Right cardiac atrium (tissue), 5 donors: ENCODE results near the gene ITPR1. TPM values are rescaled to one million over a fixed set of nuclear protein-coding genes. Genes with fewer than 3 reads are reported as not detected.

ENCODE experiments used
- ATAC-seq, 2 donors: fragments of 200-7000 bp; cut with Tn5 transposase; one replicate each; pipeline versions ENCODE4 v1.8.0 to v1.9.1; 2020; ENCODE audit warnings: moderate library complexity in 2 of 2, mild to moderate bottlenecking in 1 of 2
- DNase-seq, 3 donors: peaks; one replicate each; pipeline ENCODE4 v3.0.0-alpha.2; 2020
- H3K27ac ChIP-seq: one replicate; pipeline ENCODE4 v1.5.1; 2013; ENCODE audit warnings: mild to moderate bottlenecking, low read length, control low read depth, moderate library complexity
- H3K27me3 ChIP-seq: one replicate; pipeline ENCODE4 v1.6.1; 2013; ENCODE audit not compliant: control insufficient read depth, insufficient read depth
- H3K4me1 ChIP-seq: one replicate; pipeline ENCODE4 v1.6.1; 2013; ENCODE audit warnings: low read length; ENCODE audit not compliant: control insufficient read depth, insufficient read depth
- H3K4me3 ChIP-seq: one replicate; pipeline ENCODE4 v1.5.1; 2013; ENCODE audit warnings: low read length, control low read depth
- H3K9me3 ChIP-seq: one replicate; pipeline ENCODE4 v1.6.1; 2013; ENCODE audit warnings: low read length; ENCODE audit not compliant: control insufficient read depth
- WGBS: extraction: QIAGEN DNeasy Blood & Tissue Kit; methylation state at CpG from one replicate; pipeline ENCODE4 v1.1.7; 2013; 5-methylcytosine and 5-hydroxymethylcytosine counted together
- intact Hi-C, 4 donors: fragments of 100-400 bp; cut with DNase I; formaldehyde crosslinking; loops; one replicate each; pipeline versions ENCODE4 v1.11.0 to v1.14.0; 2022 to 2023
- polyA plus RNA-seq: library from polyadenylated mRNA; stranded (reverse); fragments of 200-250 nt; gene quantifications from one replicate; pipeline ENCODE4 v1.2.3, GENCODE V29; 2013
- total RNA-seq, 4 donors: library from RNA; stranded (reverse); fragmentation: NEBNext Ultra II Directional; extraction: Animal tissue kit (Norgen Biotek cat#: 25700); gene quantifications; one replicate each; pipeline ENCODE4 v1.2.1, GENCODE V29; 2021
- donor health status: healthy with polysubstance abuse.
- donor health status: DM: no; HTN: yes; CAD: no.
- donor health status: DM: no; HTN: no; CAD: no.
- donor health status: DM: no; HTN: yes; CAD: no; lungs with severe emphysema.
- donor health status: DM: yes; HTN: yes; CAD: no.

The ITPR1 gene
- total and polyA plus RNA-seq, 5 donors: 13.9 to 59.0 (median 39.5) TPM

DNA sequence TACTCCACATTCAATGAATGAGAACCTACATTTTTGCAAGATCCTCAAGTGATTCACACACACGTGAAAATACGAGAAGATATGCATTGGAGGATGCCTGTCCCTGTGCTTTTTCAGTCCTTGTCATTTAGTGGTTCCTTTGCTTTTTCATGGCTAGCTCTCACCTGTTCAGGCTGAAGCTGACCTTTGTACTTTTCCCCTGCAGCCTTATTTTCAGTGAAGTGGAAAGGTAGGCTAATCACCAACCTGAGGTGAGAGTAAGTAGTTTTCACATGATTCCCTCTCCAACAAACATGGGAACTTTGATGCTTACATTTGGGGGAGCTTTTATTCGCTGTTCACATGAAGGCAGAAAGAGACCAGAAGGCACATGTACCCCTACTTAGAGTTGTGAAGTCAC lies 8.3 kb downstream of the ITPR1 start:
- H3K4me1 ChIP-seq: no peaks in the 10 kb centered on the region

DNA sequence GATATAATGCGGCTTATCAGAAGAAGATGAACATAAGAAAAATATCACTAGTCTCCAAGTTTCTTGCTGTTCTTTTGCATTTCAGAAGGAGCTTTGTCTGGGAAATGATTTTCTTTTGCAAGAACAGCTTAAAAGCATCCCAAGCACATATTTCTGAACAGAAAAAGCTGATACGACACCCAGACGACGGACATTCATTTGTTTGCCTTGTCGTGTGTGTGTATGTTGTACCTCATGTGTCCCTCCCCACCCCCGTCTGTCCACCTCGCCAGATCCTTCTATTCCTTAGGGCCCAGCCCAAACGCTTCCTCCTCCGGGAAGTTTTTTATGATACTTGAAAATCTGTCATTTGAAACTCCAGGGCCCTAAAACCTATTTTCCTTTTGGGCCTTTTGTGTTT lies 8.8 kb downstream of the ITPR1 start:
- WGBS: 81% methylated on average over 9 of the region's 9 CpGs
- Histone ChIP-seq H3K9me3 (no peaks in the 10 kb centered on the region), H3K4me1 (no peaks in the 10 kb centered on the region), H3K27me3 (no peaks in the 10 kb centered on the region), H3K4me3 (no peak overlapping the region), H3K27ac (no peak overlapping the region)
- intact Hi-C loops: loop anchor here in 1 of 4 donors (10.0 kb wide), 1 partner anchor 123 kb away; no protein-coding TSS in a partner anchor
- ATAC-seq (no peak), DNase-seq (no peak)

More for the DNA sequence above, 8.3 kb downstream of the ITPR1 start:
- ATAC-seq: no peak
- H3K27ac ChIP-seq: no peak overlapping the region
- intact Hi-C loops: loop anchor here in 1 of 4 donors (10.0 kb wide), 1 partner anchor 123 kb away; no protein-coding TSS in a partner anchor
- no peaks in the 10 kb centered on the region for H3K27me3 ChIP-seq
- no peaks in the 10 kb centered on the region for H3K9me3 ChIP-seq
- DNase-seq: no peak
- no peak overlapping the region for H3K4me3 ChIP-seq
- 91% methylated on average over 3 of the region's 3 CpGs for WGBS

DNA sequence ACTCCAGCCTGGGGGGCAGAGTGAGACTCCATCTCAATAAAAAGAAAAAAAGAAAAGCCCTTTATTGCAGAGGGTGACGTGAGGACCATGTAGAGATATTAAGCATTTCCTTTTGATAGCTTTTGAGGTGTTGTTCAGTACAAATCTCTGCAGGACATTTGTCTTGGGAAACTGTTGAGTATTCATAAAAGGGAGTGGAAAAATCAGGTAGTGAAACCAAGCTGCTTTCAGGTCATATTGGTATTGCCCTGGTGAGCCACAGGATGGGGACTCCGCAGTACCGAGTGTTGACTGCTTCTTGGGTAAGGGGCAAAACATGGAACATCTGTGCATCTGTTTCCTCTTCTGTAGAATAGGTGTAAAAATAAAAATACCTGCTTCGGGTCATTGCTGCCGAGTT lies 9.9 kb downstream of the ITPR1 start:
- H3K4me1 ChIP-seq: no peaks in the 10 kb centered on the region
- no peaks in the 10 kb centered on the region for H3K9me3 ChIP-seq
- WGBS: 80% methylated on average over 5 of the region's 5 CpGs
- no peaks in the 10 kb centered on the region for H3K27me3 ChIP-seq
- intact Hi-C loops: loop anchor here in 1 of 4 donors (10.0 kb wide), 1 partner anchor 122 kb away; no protein-coding TSS in a partner anchor
- DNase-seq (no peak), ATAC-seq (no peak)
- no peak overlapping the region for H3K27ac ChIP-seq
- H3K4me3 ChIP-seq: no peak overlapping the region

DNA sequence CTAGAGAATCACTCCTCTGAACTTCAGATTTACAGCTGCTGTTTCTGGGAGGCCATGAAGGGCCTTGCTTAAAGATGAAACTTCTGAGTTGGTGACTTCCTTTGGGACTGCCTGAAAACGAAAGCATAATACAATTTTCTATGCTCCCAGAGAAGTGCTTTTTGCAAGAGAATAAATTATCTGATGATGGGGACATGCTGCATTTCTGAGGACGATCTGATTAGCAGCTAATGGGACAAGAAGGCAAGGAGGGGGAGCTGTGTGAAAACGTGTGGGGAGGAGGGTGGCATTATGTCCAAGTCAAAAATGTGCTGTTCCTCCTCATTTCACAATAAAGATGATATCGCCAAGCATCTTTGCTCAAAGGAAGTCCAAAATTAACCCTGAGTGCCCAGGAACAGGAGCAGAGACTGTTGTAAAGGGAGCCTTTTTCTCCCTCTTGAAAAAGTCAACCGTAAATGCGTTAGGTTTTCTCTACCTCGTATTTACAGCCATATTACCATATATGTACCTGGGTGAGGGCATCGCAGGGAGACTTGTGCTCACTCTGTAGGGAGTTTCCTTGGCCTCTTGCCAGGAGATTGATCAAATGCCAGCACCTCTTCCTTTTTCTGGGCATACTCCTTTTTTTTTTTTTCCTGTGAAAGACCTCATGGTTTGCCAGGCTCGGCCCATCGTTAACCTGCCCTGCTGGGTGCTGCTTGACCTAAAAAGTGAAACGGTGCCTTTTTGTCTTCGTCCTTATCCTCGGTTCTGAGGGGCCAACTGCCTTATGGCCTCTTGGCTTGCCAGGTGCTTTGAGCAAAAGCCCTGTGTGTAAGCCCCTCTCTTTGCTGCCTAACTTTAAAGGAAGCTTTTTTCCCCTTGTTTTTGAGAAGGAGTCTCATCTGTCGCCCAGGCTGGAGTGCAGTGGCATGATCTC lies 11.5 kb downstream of the ITPR1 start:
- Histone ChIP-seq H3K27me3 (no peaks in the 10 kb centered on the region), H3K9me3 (no peaks in the 10 kb centered on the region), H3K4me3 (no peak overlapping the region), H3K4me1 (no peaks in the 10 kb centered on the region), H3K27ac (peak overlapping the region; percentile 31)
- peak; percentile 35 to 55 for ATAC-seq
- peak in 2 of 3 donors; percentile 27 to 47 for DNase-seq
- WGBS: 39% methylated on average over 14 of the region's 14 CpGs
- intact Hi-C loops: loop anchor here in 1 of 4 donors (10.0 kb wide), 1 partner anchor 120 kb away; no protein-coding TSS in a partner anchor

DNA sequence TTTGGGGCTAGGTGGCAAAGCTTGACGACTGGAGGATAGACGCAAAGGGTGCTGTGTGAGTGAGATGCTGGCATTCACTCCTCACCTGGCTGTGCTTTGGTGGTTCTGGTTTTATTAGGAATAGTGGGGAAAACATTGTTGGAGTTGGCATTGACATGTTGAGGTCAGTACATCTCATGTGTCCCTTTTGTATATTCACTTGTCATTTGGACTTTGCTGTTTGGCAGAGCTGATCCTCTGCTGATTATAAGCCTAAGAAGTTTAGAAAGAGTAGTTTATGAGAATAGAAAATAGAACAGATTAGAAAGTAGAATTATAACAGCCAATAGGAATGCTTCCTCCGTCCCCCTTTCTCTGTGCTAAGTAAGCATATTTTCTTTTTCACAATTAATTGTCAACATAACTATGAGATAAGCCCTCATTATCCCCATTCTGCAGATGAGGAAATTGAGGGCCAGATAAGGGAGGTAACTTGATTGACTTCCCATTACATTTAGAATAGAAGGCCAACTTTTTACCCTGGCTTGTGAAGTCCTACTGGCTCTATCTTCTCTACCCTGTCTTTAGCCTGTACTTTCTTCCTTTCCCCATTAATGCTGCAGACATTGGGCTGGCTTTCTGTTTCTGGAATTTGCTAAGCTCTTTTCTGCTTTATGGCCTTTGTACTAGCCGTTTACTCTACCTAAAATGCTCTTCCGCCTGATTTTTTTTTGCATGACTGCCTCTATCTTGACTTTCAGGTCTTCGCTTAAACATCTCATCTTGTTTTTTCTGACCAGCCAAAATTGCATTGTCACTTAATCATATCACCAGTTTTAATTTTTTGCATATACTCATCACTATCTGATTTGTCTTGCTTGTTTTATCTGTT lies 12.8 kb downstream of the ITPR1 start:
- intact Hi-C loops: loop anchor here in 1 of 4 donors (10.0 kb wide), 1 partner anchor 119 kb away; no protein-coding TSS in a partner anchor
- Histone ChIP-seq H3K27ac (no peak overlapping the region), H3K9me3 (no peaks in the 10 kb centered on the region), H3K4me3 (no peak overlapping the region), H3K27me3 (no peaks in the 10 kb centered on the region), H3K4me1 (no peaks in the 10 kb centered on the region)
- DNase-seq (no peak), ATAC-seq (no peak)
- 91% methylated on average over 6 of the region's 6 CpGs for WGBS

DNA sequence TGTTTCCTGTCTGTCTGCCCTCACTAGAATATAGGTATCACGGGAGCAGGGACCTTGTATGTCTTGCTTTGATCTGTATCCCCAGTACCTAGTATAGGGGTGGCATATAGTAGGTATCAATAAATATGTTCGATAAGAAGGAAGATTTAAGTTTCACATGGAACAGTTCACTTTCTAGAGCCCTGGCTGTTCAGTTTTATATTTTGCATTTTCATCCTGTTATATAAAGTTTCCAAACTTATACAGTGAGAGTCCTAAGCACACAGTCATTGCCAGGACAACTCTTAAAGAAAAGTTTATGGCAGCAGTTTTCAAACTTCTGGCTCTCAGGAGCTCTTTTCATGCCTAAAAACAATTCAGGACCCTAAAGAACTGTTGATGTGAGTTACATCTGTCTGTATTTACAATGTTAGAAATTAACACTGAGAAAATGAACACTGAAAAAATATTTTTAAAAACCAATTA lies 13.4 kb downstream of the ITPR1 start:
- intact Hi-C loops: loop anchor here in 1 of 4 donors (10.0 kb wide), 1 partner anchor 118 kb away; no protein-coding TSS in a partner anchor
- Histone ChIP-seq H3K27me3 (no peaks in the 10 kb centered on the region), H3K27ac (no peak overlapping the region), H3K4me3 (no peak overlapping the region), H3K9me3 (no peaks in the 10 kb centered on the region), H3K4me1 (no peaks in the 10 kb centered on the region)
- ATAC-seq (no peak), DNase-seq (no peak)
- WGBS: 85% methylated on average over 2 of the region's 2 CpGs

DNA sequence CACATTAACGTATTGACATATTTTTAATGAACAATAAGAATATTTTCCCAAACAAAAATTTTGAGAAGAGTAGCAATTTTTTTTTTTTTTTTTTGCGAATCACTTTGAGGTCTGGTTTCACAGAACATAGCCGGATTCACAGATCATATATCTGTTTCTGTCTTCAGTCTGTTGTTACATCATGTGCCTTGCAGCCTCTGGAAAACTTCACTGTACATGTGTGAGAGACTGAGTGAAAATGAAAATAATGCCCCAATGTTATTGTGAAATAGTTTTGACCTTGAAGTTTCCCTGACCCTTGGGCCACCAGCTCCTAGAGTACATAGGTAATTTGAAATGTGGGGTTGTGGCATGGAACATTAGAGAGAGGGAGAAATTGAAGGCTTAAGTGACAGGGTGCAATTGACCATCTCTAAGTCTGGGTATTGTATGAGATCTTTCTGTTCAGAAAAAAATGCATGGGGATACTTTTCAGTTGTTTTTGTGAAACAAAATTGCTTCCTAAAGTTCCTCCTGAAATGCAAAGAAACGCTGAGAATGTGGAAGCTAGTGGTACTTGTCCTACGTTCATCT lies 14.0 kb downstream of the ITPR1 start:
- Histone ChIP-seq H3K4me1 (no peaks in the 10 kb centered on the region), H3K27me3 (no peaks in the 10 kb centered on the region), H3K27ac (no peak overlapping the region), H3K4me3 (no peak overlapping the region), H3K9me3 (no peaks in the 10 kb centered on the region)
- DNase-seq (no peak), ATAC-seq (no peak)
- 72% methylated on average over 5 of the region's 5 CpGs for WGBS
- intact Hi-C loops: loop anchor here in 1 of 4 donors (10.0 kb wide), 1 partner anchor 118 kb away; no protein-coding TSS in a partner anchor

DNA sequence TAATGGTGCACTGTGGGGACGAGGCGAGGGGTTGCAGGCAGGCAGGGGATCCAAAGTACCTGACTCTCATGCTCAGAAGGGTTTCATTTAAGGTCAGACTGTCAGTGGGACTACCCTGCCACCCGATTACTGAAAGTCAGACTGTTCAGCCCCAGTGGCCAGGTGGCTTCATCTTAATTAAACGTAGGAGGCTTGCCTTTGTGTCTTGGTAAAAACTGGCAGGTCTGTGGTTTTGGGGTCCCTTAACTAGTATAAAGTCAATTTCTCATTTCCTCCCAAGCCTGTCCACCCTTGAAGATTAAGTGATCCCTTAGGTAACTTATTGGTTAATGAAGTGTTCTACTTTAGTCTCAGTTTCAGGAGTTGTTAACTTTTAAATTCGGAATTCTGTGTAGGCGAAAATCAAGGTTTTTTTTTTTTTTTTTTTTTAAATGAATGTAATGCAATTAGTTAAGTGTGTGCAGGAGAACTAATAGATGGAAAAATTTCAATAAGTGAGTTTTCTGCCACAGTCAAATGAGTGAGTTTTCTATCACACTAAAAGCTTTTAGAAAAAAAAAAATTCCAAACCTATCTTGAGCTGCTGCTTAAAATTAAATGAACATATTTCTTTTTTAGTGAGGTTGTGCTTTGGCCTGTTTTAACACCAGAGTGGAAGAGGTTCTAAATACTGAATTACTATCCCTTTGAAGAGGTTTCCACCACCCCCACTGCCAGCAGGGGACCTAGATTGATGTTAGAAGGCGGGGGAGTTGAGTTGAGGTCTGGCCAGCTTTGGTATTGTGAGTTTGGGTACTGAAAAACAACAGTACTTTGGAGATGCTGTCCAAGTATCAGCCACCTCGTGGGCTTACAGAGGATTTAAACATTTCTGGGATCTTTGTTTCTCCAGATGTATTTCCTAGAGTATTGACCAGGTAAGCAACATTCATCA lies 15.2 kb downstream of the ITPR1 start:
- H3K9me3 ChIP-seq: no peaks in the 10 kb centered on the region
- no peaks in the 10 kb centered on the region for H3K27me3 ChIP-seq
- H3K4me3 ChIP-seq: no peak overlapping the region
- ATAC-seq (no peak), DNase-seq (no peak)
- no peak overlapping the region for H3K27ac ChIP-seq
- intact Hi-C loops: loop anchor here in 1 of 4 donors (10.0 kb wide), 1 partner anchor 116 kb away; no protein-coding TSS in a partner anchor
- no peaks in the 10 kb centered on the region for H3K4me1 ChIP-seq
- WGBS: 82% methylated on average over 8 of the region's 8 CpGs

DNA sequence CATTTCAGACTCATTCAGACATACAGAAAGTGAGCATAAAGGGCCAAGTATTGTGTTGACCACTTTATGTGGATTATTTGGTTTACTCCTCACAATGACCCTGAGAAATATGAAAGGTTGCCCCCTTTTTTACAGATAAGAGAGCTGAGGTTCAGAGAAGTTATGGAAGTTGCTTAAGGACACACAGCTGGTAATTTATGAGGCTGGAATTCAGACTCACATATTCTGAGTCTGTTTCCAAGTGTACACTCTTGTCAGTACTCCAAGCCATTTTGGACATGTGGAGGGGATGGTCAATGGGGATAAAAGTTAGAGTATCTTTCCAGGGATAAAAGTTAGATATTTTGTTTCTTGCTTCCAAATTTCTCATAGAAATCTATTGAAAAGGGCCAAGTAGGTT lies 15.9 kb downstream of the ITPR1 start:
- ATAC-seq: no peak

More for the DNA sequence above, 15.9 kb downstream of the ITPR1 start:
- Histone ChIP-seq H3K9me3 (no peaks in the 10 kb centered on the region), H3K4me1 (no peaks in the 10 kb centered on the region), H3K27me3 (no peaks in the 10 kb centered on the region), H3K27ac (no peak overlapping the region), H3K4me3 (no peak overlapping the region)
- intact Hi-C loops: loop anchor here in 1 of 4 donors (10.0 kb wide), 1 partner anchor 116 kb away; no protein-coding TSS in a partner anchor
- DNase-seq: no peak
